ENCODE measurements around the gene POLN.

POLN gene

DNA sequence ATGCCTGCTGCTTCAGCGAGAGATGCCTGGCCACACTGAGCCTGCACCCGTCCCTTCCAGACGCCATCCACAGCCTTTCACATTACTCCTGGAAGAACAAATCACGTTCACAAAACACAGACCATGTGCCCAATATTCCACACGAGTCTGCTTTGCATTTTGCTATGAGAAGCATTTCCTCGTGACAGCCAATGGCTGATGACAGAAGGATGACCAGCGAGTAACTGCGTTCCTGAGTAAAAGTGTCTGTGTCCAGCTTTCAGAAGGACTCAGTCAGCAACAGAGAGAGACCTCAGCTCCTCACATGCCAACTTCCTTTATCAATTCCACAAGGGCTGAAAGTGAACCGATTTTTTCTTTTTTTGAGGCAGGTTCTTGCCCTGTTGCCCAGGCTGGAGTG is 163.3 kb downstream of the POLN start:
- DNase-seq = no peak

DNA sequence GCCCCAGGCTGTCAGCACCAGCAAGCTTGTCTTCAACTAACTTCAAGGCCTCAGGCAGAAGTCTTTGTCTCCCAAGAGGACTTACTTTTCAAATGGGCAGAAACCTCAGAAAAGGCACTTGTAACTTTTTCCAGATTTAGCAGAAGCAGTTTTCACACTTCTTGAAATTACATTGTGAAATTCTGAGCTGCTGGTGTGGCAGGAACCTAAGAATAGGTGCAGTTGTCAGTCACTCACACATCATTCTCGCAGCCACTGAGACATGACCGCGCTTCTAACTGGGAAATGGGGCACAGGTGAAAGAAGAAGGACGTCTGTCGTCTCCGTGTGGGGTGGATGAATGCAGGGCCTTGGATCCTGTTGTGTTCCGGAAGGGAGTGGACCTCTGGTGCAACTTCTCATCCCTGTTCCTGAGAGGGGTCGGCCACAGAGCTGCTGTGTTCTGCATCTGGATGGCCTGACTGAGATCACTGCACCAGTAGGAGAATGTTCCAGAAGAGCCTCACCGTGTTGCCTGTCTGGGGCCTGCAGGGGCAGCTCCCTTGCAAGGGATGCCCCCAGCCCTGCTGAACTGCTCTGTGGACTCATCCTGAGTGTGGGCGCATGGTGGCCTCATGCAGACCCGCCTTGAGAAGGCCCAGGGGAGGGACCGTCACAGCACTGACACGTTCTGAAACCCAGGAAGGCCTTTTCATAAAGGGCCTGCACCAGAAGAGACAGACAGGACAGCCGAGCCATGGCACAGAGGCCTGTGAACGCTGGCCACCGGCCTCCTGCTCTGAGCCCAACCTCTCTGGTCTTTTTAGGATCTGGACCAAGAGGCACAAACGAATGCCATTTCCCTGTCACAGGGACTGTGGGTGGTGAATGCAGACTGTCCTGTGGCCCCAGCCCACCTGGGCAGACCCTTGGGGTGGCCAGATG is 164.1 kb downstream of the POLN start:
- no peak for DNase-seq

DNA sequence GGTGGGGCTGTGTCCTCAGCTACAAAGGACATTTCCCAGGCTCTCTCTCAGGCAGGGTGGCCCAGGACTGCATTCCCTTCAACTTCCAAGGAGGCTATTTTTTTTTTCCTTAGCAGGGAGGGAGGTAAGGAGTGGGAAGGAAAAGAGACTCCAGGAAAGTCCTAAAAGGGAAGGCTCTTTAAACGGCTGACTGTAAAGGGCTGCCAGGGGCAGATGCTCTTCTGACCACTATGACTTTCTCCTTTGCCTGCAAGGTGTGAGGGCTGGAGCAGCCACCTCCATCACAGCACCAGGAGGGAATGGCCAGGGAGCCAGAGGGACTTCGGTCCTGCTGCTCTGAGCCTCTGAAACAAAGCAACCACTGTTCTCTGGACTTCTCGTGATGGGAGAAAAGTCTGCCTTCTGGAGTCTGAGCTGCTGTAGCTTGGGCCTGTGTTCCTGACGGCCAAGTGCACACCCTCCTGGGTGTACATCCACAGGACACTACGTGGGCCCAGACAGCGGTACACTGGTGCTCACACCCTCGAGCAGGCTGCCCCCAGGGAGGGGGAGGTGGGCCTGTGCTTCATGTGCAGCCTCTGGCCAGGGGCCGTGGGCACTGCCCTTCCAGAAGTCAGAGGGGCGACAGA is 164.9 kb downstream of the POLN start:
- DNase-seq = no peak

DNA sequence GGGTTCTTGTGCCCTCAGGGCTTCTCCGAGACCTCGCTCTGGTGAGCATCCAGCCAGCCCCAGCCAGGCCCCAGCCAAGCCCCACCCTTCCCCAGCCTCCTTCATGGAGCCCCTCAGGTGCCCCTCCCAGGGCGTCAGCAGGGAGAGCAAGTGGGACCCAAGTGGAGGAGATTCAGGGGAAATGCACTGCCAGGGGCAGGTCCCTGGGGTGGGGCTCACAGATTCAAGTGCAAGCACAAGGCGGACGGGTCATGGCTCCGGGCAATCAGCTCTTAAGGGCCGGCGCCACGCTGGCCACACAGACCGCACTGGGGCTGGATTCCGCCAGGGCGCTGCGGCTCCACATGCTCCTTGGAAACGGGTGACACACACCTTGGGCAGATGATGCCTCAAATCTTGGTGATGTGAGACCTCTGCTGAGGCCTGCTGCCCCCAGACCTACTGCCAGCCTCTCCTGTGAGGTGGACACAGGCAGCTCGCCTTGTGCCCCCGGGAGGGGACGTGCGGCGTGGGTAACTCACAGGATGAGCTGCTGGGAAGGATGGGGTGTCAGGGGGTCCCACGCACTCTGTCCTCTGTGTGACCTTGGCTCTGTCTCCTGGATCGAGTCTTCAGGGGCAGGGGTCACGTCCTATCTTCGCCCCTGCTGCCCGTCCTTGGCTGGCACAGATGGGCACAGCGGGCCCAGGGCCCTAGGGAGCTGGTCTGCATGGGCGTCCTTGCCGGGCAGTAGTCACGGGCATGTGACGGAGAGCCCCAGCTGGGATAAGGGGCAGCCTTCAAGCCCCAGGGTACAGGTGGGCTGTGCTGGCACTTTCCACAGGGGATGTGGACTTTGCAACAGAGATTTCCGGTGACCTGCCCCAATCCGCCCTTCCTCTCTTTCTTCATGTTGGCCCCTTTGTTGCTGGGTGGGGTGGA is 165.7 kb downstream of the POLN start:
- no peak for DNase-seq

DNA sequence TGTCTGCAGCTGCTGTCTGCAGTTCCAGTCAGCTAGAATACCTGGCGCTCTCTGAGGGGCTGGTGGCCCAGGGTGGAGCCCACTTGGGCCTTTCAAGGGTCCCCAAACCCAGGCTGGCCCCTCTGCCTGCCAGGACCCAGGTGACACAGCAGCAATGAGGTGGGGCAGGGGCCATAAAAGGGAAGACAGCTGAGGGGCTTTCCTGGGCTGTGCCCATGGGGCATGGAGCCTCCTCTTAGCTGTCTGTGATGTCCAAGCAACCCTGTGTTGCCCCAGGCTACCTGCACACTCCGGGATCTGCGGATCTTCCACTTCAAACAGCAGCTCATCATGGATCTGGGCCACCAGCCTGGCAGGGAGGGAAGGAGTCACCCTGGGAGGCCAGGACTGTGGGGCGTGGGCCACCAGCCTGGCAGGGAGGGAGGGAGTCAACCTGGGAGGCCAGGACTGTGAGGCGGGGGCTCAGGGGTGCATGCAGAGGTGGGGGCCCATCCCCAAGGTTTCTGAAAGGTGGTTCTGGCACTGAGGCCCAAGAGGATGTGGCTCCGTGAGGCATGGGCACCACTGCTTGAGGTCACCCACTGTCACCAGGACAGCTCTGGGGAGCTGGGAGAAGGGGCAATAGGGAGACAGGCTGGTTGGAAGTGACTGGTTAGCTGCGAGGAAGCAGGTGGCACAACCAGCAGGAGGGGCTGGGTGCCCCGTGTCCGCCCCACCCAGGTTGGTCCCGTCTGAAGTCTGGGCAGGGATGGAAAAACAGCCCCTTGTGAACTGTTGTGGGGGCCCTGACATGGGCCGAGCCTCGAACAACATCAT is 166.5 kb downstream of the POLN start:
- no peak for DNase-seq

DNA sequence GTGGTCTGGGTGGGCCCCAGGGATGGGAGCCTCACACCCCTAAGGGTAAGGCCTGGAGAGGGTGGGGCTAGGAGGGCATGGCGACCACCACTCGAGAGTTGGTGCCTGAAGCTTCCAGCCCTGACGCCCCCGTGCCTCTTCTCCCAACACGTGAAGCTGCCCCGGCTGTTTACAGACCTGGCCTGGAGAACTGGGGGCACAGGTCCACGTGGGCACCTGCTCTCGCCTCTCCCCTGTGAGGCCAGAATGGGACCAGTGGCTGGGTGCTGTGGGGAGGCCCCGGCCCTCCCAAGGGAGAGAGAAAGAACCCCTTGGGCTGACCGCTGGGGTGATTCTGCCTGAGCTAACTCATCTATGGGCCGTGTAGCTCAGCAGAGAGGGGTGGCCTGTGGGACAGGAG is 167.3 kb downstream of the POLN start:
- no peak for DNase-seq

DNA sequence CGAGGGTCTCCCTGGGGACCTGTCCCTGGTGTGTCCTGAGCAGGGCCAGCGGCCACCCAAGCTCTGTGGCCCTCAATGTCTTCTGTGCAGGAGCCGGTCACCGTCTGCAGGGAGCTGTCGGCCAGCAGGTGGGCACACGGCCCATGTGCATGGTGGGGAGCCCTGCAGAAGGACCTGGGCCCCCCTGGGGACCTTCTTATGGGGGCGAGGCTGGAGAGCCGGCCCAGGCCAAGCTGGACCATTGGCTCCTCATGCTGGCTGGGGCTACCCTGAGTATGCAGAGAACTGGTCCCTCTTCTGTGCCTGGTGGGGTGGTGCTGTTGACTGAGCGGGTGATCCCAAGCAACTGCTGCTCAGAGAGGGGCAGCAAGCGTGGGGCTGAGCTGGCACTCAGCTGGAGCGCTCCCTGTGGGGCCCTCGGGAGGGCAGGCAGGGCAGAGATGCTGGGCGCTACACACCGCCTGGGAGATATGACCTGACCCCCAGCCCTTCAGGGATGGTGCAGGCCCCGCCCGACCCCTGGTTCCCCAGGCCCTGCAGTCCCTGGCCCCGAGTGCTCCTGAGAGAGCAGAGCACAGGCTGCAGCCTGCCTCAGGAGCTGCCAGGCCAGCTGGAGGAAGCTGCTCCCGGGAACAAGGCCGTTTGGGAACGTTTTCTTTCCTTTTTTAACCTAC is 168.0 kb downstream of the POLN start:
- DNase-seq = no peak

DNA sequence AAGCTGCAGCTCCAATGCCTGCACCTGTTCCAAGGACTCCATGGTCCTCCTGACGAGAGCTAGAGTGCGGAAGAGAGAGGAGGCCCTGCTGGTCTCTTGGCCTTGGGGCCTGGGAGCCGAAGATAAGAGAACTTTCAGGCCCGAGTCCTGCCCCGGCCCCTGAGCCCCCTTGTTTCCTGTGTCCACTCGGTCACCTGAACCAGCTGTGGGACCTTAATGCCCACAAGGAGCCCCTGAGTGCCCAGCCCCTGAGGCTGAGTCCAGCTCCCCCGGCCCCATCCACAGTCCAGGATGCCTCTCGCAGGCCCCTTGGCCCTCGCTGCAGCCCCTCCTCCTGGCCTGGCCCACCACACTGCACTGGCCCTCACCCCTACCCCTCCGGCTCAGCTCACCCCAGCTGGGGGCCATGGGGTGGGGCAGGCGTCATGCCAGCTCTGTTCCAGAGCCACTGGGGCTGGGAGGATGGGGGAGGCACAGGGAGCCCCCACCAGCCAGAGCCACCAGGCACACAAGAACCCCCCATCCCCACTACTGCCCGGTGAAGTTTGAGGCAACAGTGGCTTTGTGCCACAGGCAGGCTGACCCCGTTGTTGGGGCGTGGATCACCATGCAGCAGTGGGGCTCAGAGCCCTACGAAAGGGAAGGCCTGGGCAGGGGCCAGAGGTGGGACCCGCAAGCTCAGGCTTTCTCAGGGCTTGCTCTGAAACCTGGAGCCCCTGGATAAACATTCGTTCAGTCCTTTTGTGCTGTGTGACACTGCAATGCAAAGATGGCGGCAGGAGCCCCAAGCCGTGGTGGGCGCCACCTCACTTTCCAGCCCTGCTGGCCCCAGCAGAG is 168.7 kb downstream of the POLN start:
- DNase-seq = no peak

DNA sequence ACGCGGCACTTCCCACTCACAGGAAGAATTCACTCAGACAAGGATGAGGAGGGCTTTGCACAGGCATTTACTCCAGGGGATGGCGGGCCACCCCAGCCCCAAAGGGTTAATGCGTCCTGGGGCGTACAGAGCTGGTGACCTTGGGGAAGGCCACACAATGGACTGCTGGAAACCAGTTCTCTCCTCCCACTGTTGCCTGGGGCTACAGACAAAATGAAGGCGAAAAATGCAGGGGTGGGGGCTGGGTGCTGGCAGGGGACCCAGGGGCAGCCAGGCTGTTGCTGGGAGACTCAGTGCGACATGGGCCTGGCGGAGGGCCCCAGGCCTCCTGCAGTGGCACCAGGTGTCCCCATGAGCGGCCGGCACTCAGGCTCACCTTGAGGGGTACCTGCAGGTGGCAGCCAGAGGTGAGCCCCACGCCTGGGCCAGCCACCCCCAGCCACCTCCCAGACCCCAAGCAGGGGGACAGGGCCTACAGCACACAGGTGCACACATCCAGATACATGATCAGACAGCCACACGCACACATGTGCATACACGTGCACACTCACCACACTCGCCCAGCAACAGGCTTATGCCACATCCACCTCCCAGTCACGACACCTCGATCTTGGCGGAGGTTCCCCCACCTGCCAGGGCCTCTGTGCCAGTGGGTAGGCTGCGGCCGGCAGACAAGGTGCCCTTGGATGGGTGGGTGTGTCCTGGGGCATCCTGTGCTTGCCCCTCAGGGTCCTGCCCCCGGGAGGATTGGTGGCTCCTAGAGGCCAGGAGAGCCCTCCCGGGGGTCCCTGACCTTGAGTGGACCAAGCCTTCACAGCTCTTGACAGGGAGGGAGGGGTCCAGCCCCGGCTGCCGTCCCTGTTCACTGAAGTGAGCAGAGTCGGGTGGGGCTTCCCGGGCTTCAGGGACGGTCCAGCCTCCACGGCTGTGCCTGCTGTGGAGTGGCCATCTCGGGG is 169.7 kb downstream of the POLN start:
- DNase-seq = no peak

DNA sequence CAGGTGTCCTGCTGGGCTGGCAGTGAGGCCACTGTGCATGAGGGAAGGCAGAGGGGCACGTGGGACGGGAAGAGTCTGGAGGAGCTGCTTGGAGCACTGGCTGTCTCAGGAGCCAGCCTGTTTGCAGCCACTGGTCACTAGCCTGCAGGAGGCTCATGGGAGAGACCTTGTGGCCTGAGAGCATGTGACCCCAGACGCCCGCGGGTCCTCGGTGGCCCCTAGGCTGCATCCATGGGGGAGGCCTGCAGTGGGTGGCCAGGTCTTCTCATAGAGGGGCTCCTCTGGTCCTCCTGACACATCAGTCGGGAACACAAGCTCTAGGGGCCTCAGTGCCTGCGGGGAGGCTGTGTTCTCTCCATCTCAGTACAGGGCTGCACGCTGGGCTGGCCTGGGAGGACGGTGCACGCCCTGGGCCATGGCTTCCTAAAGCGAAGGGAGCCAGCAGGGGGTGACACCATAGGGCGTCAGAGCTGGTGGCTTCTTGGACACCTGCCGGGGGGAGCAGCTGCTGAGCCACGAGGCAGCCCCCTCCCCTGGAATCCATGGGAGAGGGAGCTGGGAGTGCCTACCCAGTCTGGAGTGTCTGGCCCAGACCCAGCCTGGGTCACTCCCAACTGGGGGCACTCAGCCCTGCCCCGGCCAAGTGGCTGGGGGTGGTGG is 170.5 kb downstream of the POLN start:
- no peak for DNase-seq

DNA sequence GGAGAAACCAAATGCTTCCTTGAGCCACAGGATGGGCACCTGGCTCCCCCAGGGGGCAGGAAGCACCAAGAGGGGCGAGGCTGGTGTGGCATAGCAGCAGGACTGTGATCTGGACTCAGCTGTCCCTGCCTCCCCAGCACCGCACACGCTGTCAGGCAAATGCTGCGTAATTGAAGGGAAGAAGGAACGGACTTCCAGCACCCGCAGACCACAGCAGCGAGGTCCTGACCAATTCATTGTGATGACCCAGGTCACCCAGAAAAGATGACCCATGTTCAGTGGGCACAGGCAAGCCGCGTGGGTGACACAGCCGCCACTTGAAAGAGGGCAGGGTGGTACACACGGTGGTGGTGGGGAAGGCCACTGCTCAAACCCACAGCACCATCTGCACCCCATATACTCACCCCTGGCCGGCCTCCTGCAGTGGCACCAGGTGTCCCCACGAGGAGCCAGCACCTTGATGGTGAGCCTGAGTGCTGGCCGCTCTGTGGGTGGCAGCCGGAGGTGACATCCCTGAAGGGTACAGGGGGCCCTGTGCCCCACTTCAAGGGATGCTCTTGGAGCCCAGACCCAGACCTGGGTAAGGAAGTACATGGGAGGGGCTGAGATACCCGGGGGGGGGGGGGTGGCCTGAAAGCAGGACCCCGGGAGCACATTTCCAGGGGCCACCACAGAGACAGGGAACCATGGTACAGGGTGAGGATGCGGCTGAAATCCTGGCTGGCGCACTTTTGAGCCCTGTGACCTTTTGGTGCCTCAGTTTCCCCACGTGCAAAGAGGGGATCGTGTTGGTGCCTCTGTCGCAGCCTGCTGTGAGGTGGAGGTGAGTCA is 171.3 kb downstream of the POLN start:
- DNase-seq = no peak

DNA sequence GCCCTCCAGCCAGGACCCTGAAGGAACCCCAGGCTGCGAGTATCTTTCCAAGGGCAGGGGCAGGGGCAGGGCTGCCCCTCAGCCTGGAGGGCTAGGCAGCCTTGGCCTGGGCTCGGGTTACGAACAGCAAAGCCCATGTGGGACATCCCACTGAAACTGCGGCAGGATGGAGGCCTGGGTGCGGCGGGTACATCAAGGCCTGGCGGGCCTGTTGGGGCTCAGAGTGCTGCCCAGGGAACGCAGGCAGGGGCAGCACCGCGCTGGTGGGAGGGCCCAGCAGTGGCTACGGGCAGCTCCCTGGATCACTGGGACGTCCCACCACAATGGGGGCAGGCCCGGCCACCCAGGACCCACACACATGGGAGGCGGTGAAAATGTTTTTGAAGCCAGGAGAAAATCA is 171.9 kb downstream of the POLN start:
- DNase-seq = no peak

DNA sequence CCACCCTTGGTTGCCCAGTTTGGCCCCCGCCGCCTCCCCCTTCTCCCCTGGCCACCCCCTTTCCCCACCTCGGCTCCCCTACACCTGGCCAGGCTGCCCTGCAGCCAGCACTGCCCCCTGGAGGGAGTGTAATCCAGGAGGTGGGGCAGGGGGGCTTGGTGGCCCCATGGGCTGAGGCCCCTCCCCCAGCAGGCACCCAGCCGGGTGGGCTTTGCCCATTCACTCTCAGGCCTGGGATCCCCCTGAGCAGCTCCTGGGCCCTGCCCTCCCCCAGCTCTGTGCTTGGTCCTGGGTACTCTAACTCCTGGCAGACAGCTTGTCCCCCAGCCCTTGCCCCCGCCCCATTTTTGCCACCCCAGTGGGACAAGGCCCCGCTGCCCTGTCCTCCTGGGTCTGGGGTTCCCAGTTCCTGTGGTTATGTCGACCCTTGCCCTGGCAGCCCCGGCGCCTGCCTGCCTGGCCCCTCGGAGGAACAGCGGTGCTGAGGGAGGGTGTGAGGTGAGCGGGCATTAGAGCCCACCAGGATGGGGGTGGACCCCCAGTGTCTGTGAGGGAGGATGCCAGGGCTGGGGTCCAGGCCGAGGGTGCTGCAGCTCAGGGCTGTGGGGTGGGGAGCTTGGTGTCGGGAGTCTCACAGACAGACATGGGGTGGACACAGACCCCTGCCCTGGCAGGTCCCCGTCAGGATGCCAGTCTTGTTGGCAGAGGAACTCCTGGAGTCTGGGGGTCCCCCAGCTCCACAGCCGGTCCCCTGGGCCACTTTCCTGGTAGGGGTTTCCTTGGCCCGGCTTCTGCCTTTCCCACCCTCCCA is 172.6 kb downstream of the POLN start:
- no peak for DNase-seq

DNA sequence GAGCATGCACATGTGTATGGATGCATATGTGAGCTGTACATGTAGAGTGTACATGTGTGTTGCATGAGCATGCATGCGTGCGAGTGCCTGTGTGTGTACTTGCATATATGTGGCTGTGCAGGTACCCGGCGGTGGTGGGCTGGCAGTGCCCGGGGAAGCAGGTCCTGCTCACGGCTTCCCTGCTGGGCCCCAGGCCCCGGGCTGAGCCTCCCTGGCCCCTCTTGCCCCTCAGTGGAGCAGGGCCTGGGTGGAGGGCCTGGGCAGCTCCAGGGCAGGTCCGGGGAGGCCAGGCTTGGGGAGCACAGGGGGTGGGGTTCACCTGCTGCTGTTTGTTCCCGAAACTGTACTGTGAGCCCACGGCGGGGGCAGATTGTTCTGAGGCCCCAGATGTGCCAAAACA is 173.4 kb downstream of the POLN start:
- DNase-seq = no peak

DNA sequence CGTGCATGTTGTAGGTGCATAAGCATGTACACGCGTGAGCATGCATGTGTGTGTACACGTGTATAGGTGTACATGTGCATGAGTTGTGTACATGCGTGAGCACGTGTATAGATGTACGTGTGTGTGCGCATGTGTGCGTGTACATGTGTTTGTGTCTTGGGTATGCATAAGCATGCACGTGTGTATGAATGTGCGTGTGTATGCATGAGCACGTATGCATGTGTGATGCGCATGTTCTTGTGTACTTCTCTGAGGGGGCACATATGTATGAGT is 173.8 kb downstream of the POLN start:
- no peak for DNase-seq

DNA sequence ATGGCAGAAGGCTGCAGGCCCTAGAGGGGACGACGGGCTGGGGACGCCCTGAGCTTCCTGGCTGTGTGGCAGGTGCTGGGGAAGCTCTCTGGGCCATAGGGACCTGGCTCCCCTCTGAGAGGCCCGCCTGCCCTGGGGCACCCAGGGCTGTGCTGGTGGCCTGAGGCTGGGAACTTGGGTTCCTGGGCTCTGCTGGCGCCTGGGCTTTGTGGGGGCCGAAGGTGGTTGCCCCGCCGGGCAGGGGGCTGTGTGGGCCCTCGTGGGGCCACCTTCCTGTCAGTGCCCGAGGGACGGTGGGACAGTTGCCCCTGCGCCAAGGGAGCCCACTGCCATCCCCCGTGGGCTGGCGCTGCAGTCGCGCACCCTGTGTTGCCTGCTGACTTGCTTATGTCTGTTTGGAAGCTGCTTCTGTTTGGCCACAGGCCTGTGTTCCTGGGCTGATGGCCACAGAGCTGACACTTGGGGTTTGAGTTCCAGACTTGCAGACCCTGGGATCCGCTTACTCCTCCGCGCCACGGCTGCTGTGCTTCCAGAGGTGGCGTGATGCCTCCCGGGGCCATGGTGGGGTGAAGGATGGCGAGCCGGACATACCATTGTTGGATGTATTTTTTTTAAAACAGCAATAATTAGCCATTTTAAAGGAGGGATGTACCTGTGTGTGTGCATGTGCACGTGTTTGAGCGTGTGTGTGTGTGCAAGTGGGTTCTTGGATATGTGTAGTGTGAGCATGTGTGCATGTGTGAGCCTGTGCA is 174.3 kb downstream of the POLN start:
- DNase-seq = no peak

All from T1000 (cell line).